ENCODE data around the gene MMAA. TPM values are rescaled to one million over a fixed set of nuclear protein-coding genes. Genes with fewer than 3 reads are reported as not detected.

The MMAA gene
- total RNA-seq, 1 donor: 4.3 TPM

DNA sequence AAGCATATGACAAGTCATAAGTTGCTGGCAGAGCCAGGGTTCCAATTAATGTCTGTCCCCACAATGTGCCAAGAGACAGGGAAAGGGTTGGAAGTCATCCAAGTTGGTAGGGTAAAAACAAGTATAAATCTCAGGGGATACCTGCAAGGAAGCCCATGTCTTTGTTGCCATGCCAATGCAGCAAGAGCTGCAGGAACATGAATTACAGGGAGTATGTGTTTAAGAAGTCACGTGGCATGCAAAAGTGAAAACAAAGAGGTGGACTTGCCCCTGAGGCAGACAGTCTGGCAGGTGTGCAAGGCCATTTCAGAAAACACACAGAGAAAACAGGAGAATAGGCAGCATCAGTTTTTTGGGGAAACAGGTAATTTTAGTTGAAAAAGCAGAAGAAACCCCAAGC is 90.2 kb downstream of the MMAA start:
- Histone ChIP-seq H3K36me3 (ENCODE audit: insufficient read depth, low read length) (no peaks in the 10 kb centered on the region), H3K4me1 (ENCODE audit: insufficient read depth, low read length) (peaks cover 8% of the 10 kb centered on the region), H3K4me2 (ENCODE audit: insufficient read depth, low read length) (no peak overlapping the region), H3K27me3 (ENCODE audit: insufficient read depth, low read length) (no peaks in the 10 kb centered on the region), H3K9me3 (ENCODE audit: low read depth, low read length) (no peaks in the 10 kb centered on the region), H2AFZ (ENCODE audit: low read length) (no peak overlapping the region), H3K27ac (ENCODE audit: low read depth, low read length) (no peak overlapping the region), H3K79me2 (ENCODE audit: insufficient read depth, low read length) (no peaks in the 10 kb centered on the region), H4K20me1 (ENCODE audit: insufficient read depth, low read length) (no peaks in the 10 kb centered on the region), H3K4me3 (ENCODE audit: insufficient read depth, low read length) (no peak overlapping the region)
- TF ChIP-seq, protein P1, sequence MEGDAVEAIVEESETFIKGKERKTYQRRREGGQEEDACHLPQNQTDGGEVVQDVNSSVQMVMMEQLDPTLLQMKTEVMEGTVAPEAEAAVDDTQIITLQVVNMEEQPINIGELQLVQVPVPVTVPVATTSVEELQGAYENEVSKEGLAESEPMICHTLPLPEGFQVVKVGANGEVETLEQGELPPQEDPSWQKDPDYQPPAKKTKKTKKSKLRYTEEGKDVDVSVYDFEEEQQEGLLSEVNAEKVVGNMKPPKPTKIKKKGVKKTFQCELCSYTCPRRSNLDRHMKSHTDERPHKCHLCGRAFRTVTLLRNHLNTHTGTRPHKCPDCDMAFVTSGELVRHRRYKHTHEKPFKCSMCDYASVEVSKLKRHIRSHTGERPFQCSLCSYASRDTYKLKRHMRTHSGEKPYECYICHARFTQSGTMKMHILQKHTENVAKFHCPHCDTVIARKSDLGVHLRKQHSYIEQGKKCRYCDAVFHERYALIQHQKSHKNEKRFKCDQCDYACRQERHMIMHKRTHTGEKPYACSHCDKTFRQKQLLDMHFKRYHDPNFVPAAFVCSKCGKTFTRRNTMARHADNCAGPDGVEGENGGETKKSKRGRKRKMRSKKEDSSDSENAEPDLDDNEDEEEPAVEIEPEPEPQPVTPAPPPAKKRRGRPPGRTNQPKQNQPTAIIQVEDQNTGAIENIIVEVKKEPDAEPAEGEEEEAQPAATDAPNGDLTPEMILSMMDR (IDR thresholded peaks at IDR 0.05; ENCODE audit: extremely low read depth, low read depth, low read length): no peak
- no peak for DNase-seq (ENCODE audit: insufficient read length, low spot score, missing footprints)

Other genes with a start within 250 kb of the MMAA start
- gene SMAD1, start 137.5 kb upstream of the MMAA start, total RNA-seq: 30.4 and 33.0 TPM in 2 replicates
- not detected in 2 replicates for gene C4orf51, start 60.8 kb downstream of the MMAA start, total RNA-seq

All from osteoblast (primary cell).